Measurements from ENCODE around the gene ACTL10. TPM values are rescaled to one million over a fixed set of nuclear protein-coding genes. Genes with fewer than 3 reads are reported as not detected.
A peak's percentile ranks its signal among the peaks of the same experiment; 100 is the strongest.

Gene ACTL10
- polyA plus RNA-seq, 10 donors, result 0.11 to 0.43 (median 0.33) TPM

- no peak for DNase-seq
These were observed 18.2 kb upstream of the ACTL10 start for GRCh38 chr20:33648396-33649004.

GRCh38 chr20:33649201-33649681 is 17.5 kb upstream of the ACTL10 start:
- DNase-seq, result peak in 2 of 3 donors; percentile 40 to 70

GRCh38 chr20:33650111-33650752 is 16.5 kb upstream of the ACTL10 start:
- no peak for DNase-seq

GRCh38 chr20:33650753-33651561 is 15.8 kb upstream of the ACTL10 start:
- no peak for DNase-seq

GRCh38 chr20:33651562-33652048 is 15.1 kb upstream of the ACTL10 start:
- no peak for DNase-seq

- DNase-seq, result peak in 2 of 3 donors; percentile 75 to 82
These were observed 13.4 kb upstream of the ACTL10 start for GRCh38 chr20:33653218-33653899.

- no peak for DNase-seq
These were observed 12.7 kb upstream of the ACTL10 start for GRCh38 chr20:33653900-33654596.

- DNase-seq, result no peak
These were observed 12.0 kb upstream of the ACTL10 start for GRCh38 chr20:33654680-33655161.

- DNase-seq, result no peak
These were observed 11.6 kb upstream of the ACTL10 start for GRCh38 chr20:33655164-33655563.

GRCh38 chr20:33656010-33656782 is 10.5 kb upstream of the ACTL10 start:
- no peak for DNase-seq

- no peak for DNase-seq
These were observed 9.7 kb upstream of the ACTL10 start for GRCh38 chr20:33656783-33657703.

- DNase-seq, result no peak
These were observed 9.0 kb upstream of the ACTL10 start for GRCh38 chr20:33657704-33658095.

GRCh38 chr20:33658510-33658909 is 8.2 kb upstream of the ACTL10 start:
- no peak for DNase-seq

- DNase-seq, result no peak
These were observed 7.8 kb upstream of the ACTL10 start for GRCh38 chr20:33658929-33659328.

GRCh38 chr20:33659341-33660034 is 7.3 kb upstream of the ACTL10 start:
- DNase-seq, result no peak

GRCh38 chr20:33660035-33660684 is 6.6 kb upstream of the ACTL10 start:
- no peak for DNase-seq

- no peak for DNase-seq
These were observed 6.1 kb upstream of the ACTL10 start for GRCh38 chr20:33660685-33661058.

GRCh38 chr20:33662172-33662571 is 4.6 kb upstream of the ACTL10 start, which contains the start of gene C20orf144:
C20orf144 (plus strand) TSS chr20:33662327; CDS start chr20:33662346, 19 bp downstream.
- DNase-seq, result no peak

All from muscle of back (tissue), 11 donors.